Gastrocnemius medialis (tissue), 4 donors: ENCODE measurements around the gene TMEM187. TPM values are rescaled to one million over a fixed set of nuclear protein-coding genes. Genes with fewer than 3 reads are reported as not detected.

Experiments used
- ATAC-seq, 2 donors: fragments of 150-250 bp; one replicate each; pipeline ENCODE4 v1.9.1; 2016
- DNase-seq, 2 donors: peaks; one replicate each; pipeline ENCODE4 v3.0.0-alpha.2; 2019
- H3K27ac ChIP-seq, 4 donors: fragments of 200-600 bp; sonication (generic); 1 replicate in 1 of 4; 2 replicates in 3 of 4; pipeline ENCODE4 v1.5.1; 2016 to 2018; ENCODE audit warnings: mild to moderate bottlenecking in 2 of 4, moderate library complexity in 1 of 4
- H3K27me3 ChIP-seq, 3 donors: fragments of 200-600 bp; sonication (generic) in 2 of 3; 1 replicate in 1 of 3; 2 replicates in 2 of 3; pipeline versions ENCODE4 v1.5.1 to v1.6.0; 2016 to 2019; ENCODE audit warnings: mild to moderate bottlenecking in 1 of 3, moderate library complexity in 1 of 3
- H3K36me3 ChIP-seq, 2 donors: fragments of 200-600 bp; sonication (generic) in 1 of 2; one replicate each; pipeline ENCODE4 v1.5.1; 2017 to 2018
- H3K4me1 ChIP-seq, 2 donors: fragments of 200-600 bp; sonication (generic) in 1 of 2; one replicate each; pipeline ENCODE4 v1.5.1; 2016 to 2017; ENCODE audit warnings: mild to moderate bottlenecking in 2 of 2
- H3K4me3 ChIP-seq, 4 donors: fragments of 200-600 bp; sonication (generic) in 3 of 4; 1 replicate in 1 of 4; 2 replicates in 3 of 4; pipeline ENCODE4 v1.5.1; 2016 to 2019; ENCODE audit warnings: mild to moderate bottlenecking in 2 of 4
- H3K9me3 ChIP-seq, 3 donors: fragments of 200-600 bp; sonication (generic) in 2 of 3; 1 replicate in 1 of 3; 2 replicates in 2 of 3; pipeline ENCODE4 v1.5.1; 2016 to 2019
- CTCF ChIP-seq, 5 experiments: fragments of 450-650 bp in 3 of 5; fragments of 200-600 bp in 2 of 5; sonication (generic) in 2 of 5; IDR thresholded peaks in 4 of 5; conservative IDR thresholded peaks in 1 of 5; 1 replicate in 4 of 5; 2 replicates in 1 of 5; pipeline ENCODE4 v1.5.1; 2016 to 2019; ENCODE audit warnings: antibody characterized with exemption in 5 of 5, mild to moderate bottlenecking in 3 of 5, moderate library complexity in 3 of 5
- POLR2A ChIP-seq, 2 donors: fragments of 450-650 bp; IDR thresholded peaks; one replicate each; pipeline ENCODE4 v1.6.1; 2017; ENCODE audit warnings: antibody characterized with exemption in 2 of 2, mild to moderate bottlenecking in 2 of 2, moderate library complexity in 2 of 2
- in situ Hi-C, 4 donors: fragments of 200-750 bp; cut with MboI; loops; one replicate each; pipeline versions ENCODE4 v1.15.0 to v1.8.0; 2017; ENCODE audit warnings: low sequenced_read_pairs in 4 of 4
- intact Hi-C: fragments of 100-400 bp; cut with DNase I; formaldehyde crosslinking; loops from one replicate; pipeline ENCODE4 v1.15.1; 2023; ENCODE audit warnings: low total_unique reads
- total RNA-seq, 4 donors: library from RNA; depleted of rRNA; stranded (reverse); fragments of >200 nt; gene quantifications; one replicate each; pipeline versions ENCODE4 v1.1.0 to v1.2.3, GENCODE V29; 2016

TMEM187 gene
- total RNA-seq, 4 donors from 2014 or later = 1.3 to 8.6 (median 3.8) TPM

- peak overlapping the region in 2 of 4 donors; percentile 1 to 28 for H3K4me3 ChIP-seq
- no peak for ATAC-seq
- in situ Hi-C loops (loop anchor here in 3 of 4 donors (25.0 kb wide), 4 partner anchors 95 to 1005 kb away; partner anchors contain the start of genes IDH3G (in 2 of the 3), SRPK3 (in 2 of the 3), SSR4 (in 2 of the 3) and G6PD (in 1 of the 3)), intact Hi-C loops (loop anchor here (5.0 kb wide), 1 partner anchor 175 kb away; the partner anchor contains the start of genes IDH3G and SSR4)
- H3K9me3 ChIP-seq = no peaks in the 10 kb centered on the region
- H3K27ac ChIP-seq = peak overlapping the region; percentile 95 to 100 (median 98)
- peaks cover 36 to 42% of the 10 kb centered on the region in 2 donors for H3K4me1 ChIP-seq
- peaks cover 0 to 9% of the 10 kb centered on the region in 2 donors for H3K36me3 ChIP-seq
- DNase-seq = no peak
- TF ChIP-seq POLR2A (IDR thresholded peaks at IDR 0.05) (no peak), CTCF (IDR thresholded peaks at IDR 0.05 in 4 of 5, conservative IDR thresholded peaks at IDR 0.05 in 1 of 5) (no peak)
- H3K27me3 ChIP-seq = no peaks in the 10 kb centered on the region
Observed at GRCh38 chrX:153966841-153967535, 5.6 kb upstream of the TMEM187 start.

- DNase-seq (no peak), ATAC-seq (no peak)
- no peaks in the 10 kb centered on the region for H3K9me3 ChIP-seq
- intact Hi-C loops (loop anchor here (5.0 kb wide), 1 partner anchor 175 kb away; the partner anchor contains the start of genes IDH3G and SSR4), in situ Hi-C loops (loop anchor here in 3 of 4 donors (25.0 kb wide), 4 partner anchors 95 to 1005 kb away; partner anchors contain the start of genes IDH3G (in 2 of the 3), SRPK3 (in 2 of the 3), SSR4 (in 2 of the 3) and G6PD (in 1 of the 3))
- peak overlapping the region in 2 of 4 donors; percentile 22 to 28 for H3K4me3 ChIP-seq
- H3K4me1 ChIP-seq = peaks cover 36 to 42% of the 10 kb centered on the region in 2 donors
- TF ChIP-seq CTCF (IDR thresholded peaks at IDR 0.05 in 4 of 5, conservative IDR thresholded peaks at IDR 0.05 in 1 of 5) (no peak), POLR2A (IDR thresholded peaks at IDR 0.05) (no peak)
- H3K36me3 ChIP-seq = peaks cover 0 to 2% of the 10 kb centered on the region in 2 donors
- H3K27me3 ChIP-seq = no peaks in the 10 kb centered on the region
- H3K27ac ChIP-seq = peak overlapping the region; percentile 95 to 100 (median 98)
Observed at GRCh38 chrX:153967536-153968224, 4.9 kb upstream of the TMEM187 start.

GRCh38 chrX:153968255-153968654 lies 4.3 kb upstream of the TMEM187 start:
- Histone ChIP-seq H3K4me1 (peaks cover 36 to 43% of the 10 kb centered on the region in 2 donors), H3K27ac (peak overlapping the region; percentile 95 to 100 (median 98)), H3K4me3 (peak overlapping the region in 3 of 4 donors; percentile 22 to 87 (median 28)), H3K27me3 (no peaks in the 10 kb centered on the region), H3K36me3 (no peaks in the 10 kb centered on the region), H3K9me3 (no peaks in the 10 kb centered on the region)
- in situ Hi-C loops (loop anchor here in 3 of 4 donors (25.0 kb wide), 4 partner anchors 94 to 1006 kb away; partner anchors contain the start of genes IDH3G (in 2 of the 3), SRPK3 (in 2 of the 3), SSR4 (in 2 of the 3) and G6PD (in 1 of the 3)), intact Hi-C loops (loop anchor here (5.0 kb wide), 1 partner anchor 176 kb away; the partner anchor contains the start of genes IDH3G and SSR4)
- no peak for TF ChIP-seq POLR2A (IDR thresholded peaks at IDR 0.05)
- no peak for TF ChIP-seq CTCF (IDR thresholded peaks at IDR 0.05 in 4 of 5, conservative IDR thresholded peaks at IDR 0.05 in 1 of 5)
- no peak for ATAC-seq
- DNase-seq = no peak

- DNase-seq (peak in 1 of 2 donors; percentile 73), ATAC-seq (peak in 1 of 2 donors; percentile 13)
- Histone ChIP-seq H3K27me3 (no peaks in the 10 kb centered on the region), H3K36me3 (no peaks in the 10 kb centered on the region), H3K4me3 (peak overlapping the region; percentile 73 to 94 (median 85)), H3K9me3 (no peaks in the 10 kb centered on the region), H3K4me1 (peaks cover 38 to 48% of the 10 kb centered on the region in 2 donors), H3K27ac (peak overlapping the region; percentile 95 to 100 (median 98))
- intact Hi-C loops (loop anchor here (5.0 kb wide), 1 partner anchor 176 kb away; the partner anchor contains the start of genes IDH3G and SSR4), in situ Hi-C loops (loop anchor here in 3 of 4 donors (25.0 kb wide), 4 partner anchors 94 to 1006 kb away; partner anchors contain the start of genes IDH3G (in 2 of the 3), SRPK3 (in 2 of the 3), SSR4 (in 2 of the 3) and G6PD (in 1 of the 3))
- TF ChIP-seq POLR2A (IDR thresholded peaks at IDR 0.05) (peak; percentile 26 to 34), CTCF (IDR thresholded peaks at IDR 0.05 in 4 of 5, conservative IDR thresholded peaks at IDR 0.05 in 1 of 5) (no peak)
Observed at GRCh38 chrX:153968754-153969124, 3.8 kb upstream of the TMEM187 start.
